Measurements from ENCODE around the gene GSTO1. TPM values are rescaled to one million over a fixed set of nuclear protein-coding genes. Genes with fewer than 3 reads are reported as not detected.

The GSTO1 gene
- total and polyA plus RNA-seq, 9 of the 15 experiments (the other 6 are each of a cell fraction or from before 2014, with no cell fraction given): 136 to 592 (median 237) TPM

DNA sequence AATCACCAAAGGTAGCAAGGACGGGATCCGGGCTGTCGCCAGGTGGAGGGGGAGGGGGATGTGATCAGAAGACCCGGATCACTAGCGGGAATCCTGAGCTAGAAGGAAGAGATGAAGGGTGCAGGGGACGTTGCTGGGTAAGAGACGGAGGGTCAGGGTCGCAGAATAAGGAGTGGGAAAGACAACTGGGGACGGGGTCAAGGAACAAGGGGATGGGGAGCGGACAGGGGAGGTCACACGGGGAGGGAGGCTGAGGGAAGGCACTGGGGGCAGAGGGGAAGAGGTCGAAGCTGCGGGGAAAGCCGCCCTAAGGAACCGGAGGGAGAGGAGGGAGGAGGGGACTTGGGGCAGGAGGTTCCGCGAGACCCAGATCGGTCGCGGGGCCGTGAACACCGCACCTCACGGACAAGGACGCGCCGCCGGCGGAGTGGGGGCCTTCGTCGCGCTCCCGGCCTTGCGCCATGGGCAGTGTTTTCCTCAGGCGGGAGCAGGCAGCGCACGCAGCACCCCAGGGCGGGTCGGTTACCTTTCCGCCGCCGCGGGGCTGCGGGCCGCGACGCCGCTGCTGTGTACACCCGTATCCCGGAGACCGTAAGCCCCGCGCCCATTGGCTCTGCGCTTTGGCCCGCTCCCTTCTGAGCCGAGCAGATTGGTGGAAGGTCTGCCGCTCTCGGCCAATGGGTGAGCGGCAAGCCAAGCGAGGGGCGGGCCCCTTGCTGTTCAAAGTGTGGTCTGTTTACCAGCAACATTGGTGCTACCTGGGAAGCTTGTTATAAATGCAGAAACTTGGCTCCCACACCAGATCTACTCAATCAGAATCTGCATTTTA is 22.7 kb upstream of the GSTO1 start, which contains the start of gene CFAP43 (continued):
- TF ChIP-seq, protein P1, sequence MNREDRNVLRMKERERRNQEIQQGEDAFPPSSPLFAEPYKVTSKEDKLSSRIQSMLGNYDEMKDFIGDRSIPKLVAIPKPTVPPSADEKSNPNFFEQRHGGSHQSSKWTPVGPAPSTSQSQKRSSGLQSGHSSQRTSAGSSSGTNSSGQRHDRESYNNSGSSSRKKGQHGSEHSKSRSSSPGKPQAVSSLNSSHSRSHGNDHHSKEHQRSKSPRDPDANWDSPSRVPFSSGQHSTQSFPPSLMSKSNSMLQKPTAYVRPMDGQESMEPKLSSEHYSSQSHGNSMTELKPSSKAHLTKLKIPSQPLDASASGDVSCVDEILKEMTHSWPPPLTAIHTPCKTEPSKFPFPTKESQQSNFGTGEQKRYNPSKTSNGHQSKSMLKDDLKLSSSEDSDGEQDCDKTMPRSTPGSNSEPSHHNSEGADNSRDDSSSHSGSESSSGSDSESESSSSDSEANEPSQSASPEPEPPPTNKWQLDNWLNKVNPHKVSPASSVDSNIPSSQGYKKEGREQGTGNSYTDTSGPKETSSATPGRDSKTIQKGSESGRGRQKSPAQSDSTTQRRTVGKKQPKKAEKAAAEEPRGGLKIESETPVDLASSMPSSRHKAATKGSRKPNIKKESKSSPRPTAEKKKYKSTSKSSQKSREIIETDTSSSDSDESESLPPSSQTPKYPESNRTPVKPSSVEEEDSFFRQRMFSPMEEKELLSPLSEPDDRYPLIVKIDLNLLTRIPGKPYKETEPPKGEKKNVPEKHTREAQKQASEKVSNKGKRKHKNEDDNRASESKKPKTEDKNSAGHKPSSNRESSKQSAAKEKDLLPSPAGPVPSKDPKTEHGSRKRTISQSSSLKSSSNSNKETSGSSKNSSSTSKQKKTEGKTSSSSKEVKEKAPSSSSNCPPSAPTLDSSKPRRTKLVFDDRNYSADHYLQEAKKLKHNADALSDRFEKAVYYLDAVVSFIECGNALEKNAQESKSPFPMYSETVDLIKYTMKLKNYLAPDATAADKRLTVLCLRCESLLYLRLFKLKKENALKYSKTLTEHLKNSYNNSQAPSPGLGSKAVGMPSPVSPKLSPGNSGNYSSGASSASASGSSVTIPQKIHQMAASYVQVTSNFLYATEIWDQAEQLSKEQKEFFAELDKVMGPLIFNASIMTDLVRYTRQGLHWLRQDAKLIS (CRISPR knock-in tag; IDR thresholded peaks at IDR 0.05): no peak
- TF ChIP-seq ATF2 (CRISPR knock-in tag; IDR thresholded peaks at IDR 0.05) (no peak), THRB (CRISPR knock-in tag; conservative IDR thresholded peaks at IDR 0.05) (no peak), BCOR (IDR thresholded peaks at IDR 0.05) (no peak), RFX7 (CRISPR knock-in tag; IDR thresholded peaks at IDR 0.05) (no peak), GTF2E2 (tag; IDR thresholded peaks at IDR 0.05) (no peak), RBM14 (IDR thresholded peaks at IDR 0.05; ENCODE audit: borderline replicate concordance, insufficient read depth, low read depth, low read length) (no peak), ZNF445 (CRISPR knock-in tag; IDR thresholded peaks at IDR 0.05; ENCODE audit: low read depth) (no peak), ZFPM2 (CRISPR knock-in tag; IDR thresholded peaks at IDR 0.05) (no peak), TBL1XR1 (IDR thresholded peaks at IDR 0.05; ENCODE audit: low read length in 2 of 2) (no peak), NFRKB (IDR thresholded peaks at IDR 0.05; ENCODE audit: low read depth) (no peak), GABPB1 (CRISPR knock-in tag; IDR thresholded peaks at IDR 0.05) (peak; percentile 47; the same call in 1 of the 2 replicates), ZBTB17 (CRISPR knock-in tag; IDR thresholded peaks at IDR 0.05) (no peak), THRAP3 (IDR thresholded peaks at IDR 0.05; ENCODE audit: borderline replicate concordance) (no peak), NR0B1 (IDR thresholded peaks at IDR 0.05; ENCODE audit: partially characterized antibody) (no peak), HDAC2 (IDR thresholded peaks at IDR 0.05) (0 out of 2 replicates have a peak, but pooled peaks have one; percentile 14), ZNF217 (CRISPR knock-in tag; IDR thresholded peaks at IDR 0.05) (no peak), NFYB (IDR thresholded peaks at IDR 0.05; ENCODE audit: extremely low read depth, insufficient read length) (peak; percentile 51)
- TF ChIP-seq, protein P2, sequence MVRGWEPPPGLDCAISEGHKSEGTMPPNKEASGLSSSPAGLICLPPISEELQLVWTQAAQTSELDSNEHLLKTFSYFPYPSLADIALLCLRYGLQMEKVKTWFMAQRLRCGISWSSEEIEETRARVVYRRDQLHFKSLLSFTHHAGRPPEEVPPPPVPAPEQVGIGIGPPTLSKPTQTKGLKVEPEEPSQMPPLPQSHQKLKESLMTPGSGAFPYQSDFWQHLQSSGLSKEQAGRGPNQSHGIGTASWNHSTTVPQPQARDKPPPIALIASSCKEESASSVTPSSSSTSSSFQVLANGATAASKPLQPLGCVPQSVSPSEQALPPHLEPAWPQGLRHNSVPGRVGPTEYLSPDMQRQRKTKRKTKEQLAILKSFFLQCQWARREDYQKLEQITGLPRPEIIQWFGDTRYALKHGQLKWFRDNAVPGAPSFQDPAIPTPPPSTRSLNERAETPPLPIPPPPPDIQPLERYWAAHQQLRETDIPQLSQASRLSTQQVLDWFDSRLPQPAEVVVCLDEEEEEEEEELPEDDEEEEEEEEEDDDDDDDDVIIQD (CRISPR knock-in tag; IDR thresholded peaks at IDR 0.05): no peak
